B cell (primary cell): Measurements from ENCODE around the gene TMPRSS13.

Source experiments
- EZH2 ChIP-seq: IDR thresholded peaks from 2 replicates; pipeline ENCODE4 v1.6.1; 2012; ENCODE audit warnings: borderline replicate concordance, low read depth, mild to moderate bottlenecking, moderate library complexity, low read length; ENCODE audit not compliant: insufficient read depth, poor library complexity, severe bottlenecking
- TF ChIP-seq, protein P1 (sequence below): fragments of 200-600 bp; IDR thresholded peaks from one replicate; pipeline ENCODE4 v1.8.0; 2022; ENCODE audit warnings: antibody characterized with exemption, mild to moderate bottlenecking

DNA sequence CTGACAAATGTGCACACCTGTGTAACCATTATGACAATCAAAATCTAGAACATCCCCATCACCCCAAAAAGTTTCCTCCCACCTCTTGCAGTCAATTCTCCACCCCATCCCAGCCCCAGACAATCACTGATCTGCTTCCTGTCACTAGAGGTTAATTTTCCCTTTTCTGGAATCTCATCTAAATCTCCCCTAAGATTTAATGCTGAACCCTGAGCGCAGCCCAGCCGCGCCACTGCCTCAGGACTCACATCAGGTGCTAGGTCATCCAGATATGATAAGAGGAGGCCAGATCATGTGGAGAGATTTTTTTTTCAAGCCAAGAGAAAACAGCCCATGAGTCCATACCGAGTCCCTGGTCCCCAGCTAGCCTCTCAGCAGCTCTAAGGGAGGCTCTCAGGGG, 4.3 kb upstream of the TMPRSS13 start:
- TF ChIP-seq, protein P1, sequence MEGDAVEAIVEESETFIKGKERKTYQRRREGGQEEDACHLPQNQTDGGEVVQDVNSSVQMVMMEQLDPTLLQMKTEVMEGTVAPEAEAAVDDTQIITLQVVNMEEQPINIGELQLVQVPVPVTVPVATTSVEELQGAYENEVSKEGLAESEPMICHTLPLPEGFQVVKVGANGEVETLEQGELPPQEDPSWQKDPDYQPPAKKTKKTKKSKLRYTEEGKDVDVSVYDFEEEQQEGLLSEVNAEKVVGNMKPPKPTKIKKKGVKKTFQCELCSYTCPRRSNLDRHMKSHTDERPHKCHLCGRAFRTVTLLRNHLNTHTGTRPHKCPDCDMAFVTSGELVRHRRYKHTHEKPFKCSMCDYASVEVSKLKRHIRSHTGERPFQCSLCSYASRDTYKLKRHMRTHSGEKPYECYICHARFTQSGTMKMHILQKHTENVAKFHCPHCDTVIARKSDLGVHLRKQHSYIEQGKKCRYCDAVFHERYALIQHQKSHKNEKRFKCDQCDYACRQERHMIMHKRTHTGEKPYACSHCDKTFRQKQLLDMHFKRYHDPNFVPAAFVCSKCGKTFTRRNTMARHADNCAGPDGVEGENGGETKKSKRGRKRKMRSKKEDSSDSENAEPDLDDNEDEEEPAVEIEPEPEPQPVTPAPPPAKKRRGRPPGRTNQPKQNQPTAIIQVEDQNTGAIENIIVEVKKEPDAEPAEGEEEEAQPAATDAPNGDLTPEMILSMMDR = no peak
- no peak for TF ChIP-seq EZH2
